ENCODE data around the gene CFDP1.
A peak's percentile ranks its signal among the peaks of the same experiment; 100 is the strongest.

The CFDP1 gene

GRCh38 chr16:75247249-75247648 lies 186.1 kb downstream of the CFDP1 start:
- no peaks in the 10 kb centered on the region for H3K36me3 ChIP-seq (replicated peaks; ENCODE audit: low read depth, low read length)
- peaks cover 23% of the 10 kb centered on the region for H3K27me3 ChIP-seq (ENCODE audit: low read depth, low read length)
- no peak overlapping the region for H3K27ac ChIP-seq (ENCODE audit: low read length)
- TF ChIP-seq CTCF (IDR thresholded peaks at IDR 0.05; ENCODE audit: low read depth, low read length): no peak
- no peak for TF ChIP-seq EZH2phosphoT487 (IDR thresholded peaks at IDR 0.05; ENCODE audit: low read depth)
- H3K9ac ChIP-seq (ENCODE audit: low read length): no peak overlapping the region
- no peak overlapping the region for H2AFZ ChIP-seq (ENCODE audit: low read depth, low read length)
- H3K4me1 ChIP-seq (ENCODE audit: low read length): peaks cover 14% of the 10 kb centered on the region
- H3K4me3 ChIP-seq (ENCODE audit: low read length): no peak overlapping the region
- no peaks in the 10 kb centered on the region for H3K9me3 ChIP-seq (ENCODE audit: insufficient read depth, low read length)
- H3K79me2 ChIP-seq (ENCODE audit: low read length): no peaks in the 10 kb centered on the region
- peaks cover 42% of the 10 kb centered on the region for H4K20me1 ChIP-seq (ENCODE audit: insufficient read depth, low read length)
- no peak overlapping the region for H3K4me2 ChIP-seq (ENCODE audit: low read length)

- Histone ChIP-seq H3K9me3 (ENCODE audit: insufficient read depth, low read length) (no peaks in the 10 kb centered on the region), H3K4me3 (ENCODE audit: low read length) (no peak overlapping the region), H3K4me2 (ENCODE audit: low read length) (no peak overlapping the region), H2AFZ (ENCODE audit: low read depth, low read length) (no peak overlapping the region), H3K27ac (ENCODE audit: low read length) (no peak overlapping the region), H3K79me2 (ENCODE audit: low read length) (no peaks in the 10 kb centered on the region), H3K27me3 (ENCODE audit: low read depth, low read length) (peaks cover 17% of the 10 kb centered on the region), H3K36me3 (replicated peaks; ENCODE audit: low read depth, low read length) (no peaks in the 10 kb centered on the region), H3K9ac (ENCODE audit: low read length) (no peak overlapping the region), H3K4me1 (ENCODE audit: low read length) (peaks cover 14% of the 10 kb centered on the region), H4K20me1 (ENCODE audit: insufficient read depth, low read length) (peaks cover 36% of the 10 kb centered on the region)
- no peak for TF ChIP-seq EZH2phosphoT487 (IDR thresholded peaks at IDR 0.05; ENCODE audit: low read depth)
- TF ChIP-seq CTCF (IDR thresholded peaks at IDR 0.05; ENCODE audit: low read depth, low read length): no peak
Measured at GRCh38 chr16:75246504-75247205, 186.6 kb downstream of the CFDP1 start.

- Histone ChIP-seq H3K36me3 (replicated peaks; ENCODE audit: low read depth, low read length) (no peaks in the 10 kb centered on the region), H3K4me1 (ENCODE audit: low read length) (peaks cover 14% of the 10 kb centered on the region), H3K27me3 (ENCODE audit: low read depth, low read length) (peaks cover 8% of the 10 kb centered on the region), H3K4me2 (ENCODE audit: low read length) (peak overlapping the region; percentile 1; the same call in 1 of the 2 replicates), H3K4me3 (ENCODE audit: low read length) (no peak overlapping the region), H3K9me3 (ENCODE audit: insufficient read depth, low read length) (no peaks in the 10 kb centered on the region), H4K20me1 (ENCODE audit: insufficient read depth, low read length) (peaks cover 34% of the 10 kb centered on the region), H2AFZ (ENCODE audit: low read depth, low read length) (no peak overlapping the region), H3K27ac (ENCODE audit: low read length) (no peak overlapping the region), H3K79me2 (ENCODE audit: low read length) (no peaks in the 10 kb centered on the region), H3K9ac (ENCODE audit: low read length) (no peak overlapping the region)
- TF ChIP-seq EZH2phosphoT487 (IDR thresholded peaks at IDR 0.05; ENCODE audit: low read depth) (no peak), CTCF (IDR thresholded peaks at IDR 0.05; ENCODE audit: low read depth, low read length) (no peak)
Measured at GRCh38 chr16:75244844-75245758, 188.2 kb downstream of the CFDP1 start.

GRCh38 chr16:75244225-75244809 lies 189.0 kb downstream of the CFDP1 start:
- no peak for TF ChIP-seq EZH2phosphoT487 (IDR thresholded peaks at IDR 0.05; ENCODE audit: low read depth)
- TF ChIP-seq CTCF (IDR thresholded peaks at IDR 0.05; ENCODE audit: low read depth, low read length): no peak

More at GRCh38 chr16:75244225-75244809, 189.0 kb downstream of the CFDP1 start:
- no peak overlapping the region for H3K27ac ChIP-seq (ENCODE audit: low read length)
- peaks cover 14% of the 10 kb centered on the region for H3K4me1 ChIP-seq (ENCODE audit: low read length)
- peak overlapping the region; percentile 1; the same call in 1 of the 2 replicates for H3K4me2 ChIP-seq (ENCODE audit: low read length)
- H2AFZ ChIP-seq (ENCODE audit: low read depth, low read length): no peak overlapping the region
- no peaks in the 10 kb centered on the region for H3K79me2 ChIP-seq (ENCODE audit: low read length)
- H3K27me3 ChIP-seq (ENCODE audit: low read depth, low read length): 0 out of 2 replicates have a peak, but pooled peaks cover under 1% of the 10 kb centered on the region
- peaks cover 27% of the 10 kb centered on the region for H4K20me1 ChIP-seq (ENCODE audit: insufficient read depth, low read length)
- H3K9ac ChIP-seq (ENCODE audit: low read length): no peak overlapping the region
- H3K4me3 ChIP-seq (ENCODE audit: low read length): no peak overlapping the region
- no peaks in the 10 kb centered on the region for H3K9me3 ChIP-seq (ENCODE audit: insufficient read depth, low read length)
- no peaks in the 10 kb centered on the region for H3K36me3 ChIP-seq (replicated peaks; ENCODE audit: low read depth, low read length)

Measured in OCI-LY3 (cell line).